Retina (tissue), 1 donor: ENCODE data around the gene EIF4G3.

Source experiments
- DNase-seq: peaks from one replicate; pipeline ENCODE4 v3.0.0-alpha.2; 2016

Gene EIF4G3

DNA sequence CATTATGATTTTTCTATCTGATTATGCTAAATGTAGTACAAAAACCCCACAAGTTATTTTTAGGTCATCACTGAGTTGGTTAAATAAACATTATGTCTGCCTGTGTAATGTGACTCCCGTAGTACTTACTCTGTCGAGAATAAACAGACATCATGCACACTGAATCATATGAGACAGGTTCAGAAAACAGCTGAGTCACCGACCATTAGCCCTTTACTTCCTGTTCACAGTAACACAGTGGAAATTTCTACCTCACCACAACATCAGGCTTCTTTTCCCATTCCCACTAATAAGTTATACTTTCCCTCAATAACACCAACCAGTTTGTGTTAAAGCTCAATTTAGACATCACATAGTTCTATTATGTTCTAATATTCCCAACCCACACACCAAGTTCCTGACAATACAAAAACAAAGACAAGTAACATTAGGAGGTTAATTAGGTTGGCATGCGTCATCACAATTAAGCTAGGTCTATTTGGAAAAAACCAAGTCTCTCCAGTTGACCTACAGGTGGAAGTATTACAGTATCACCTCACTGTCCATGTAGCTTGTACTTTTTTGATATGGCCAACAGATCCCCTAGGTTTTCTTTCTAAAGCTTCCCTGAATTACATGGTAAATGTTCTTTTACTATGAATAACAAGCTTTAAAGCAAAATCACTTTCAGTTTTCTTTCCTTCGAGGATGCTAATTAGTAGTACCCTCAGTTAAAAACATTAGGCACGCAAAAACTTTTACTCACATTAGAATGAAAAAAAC is 154.2 kb downstream of the EIF4G3 start:
- DNase-seq: no peak

DNA sequence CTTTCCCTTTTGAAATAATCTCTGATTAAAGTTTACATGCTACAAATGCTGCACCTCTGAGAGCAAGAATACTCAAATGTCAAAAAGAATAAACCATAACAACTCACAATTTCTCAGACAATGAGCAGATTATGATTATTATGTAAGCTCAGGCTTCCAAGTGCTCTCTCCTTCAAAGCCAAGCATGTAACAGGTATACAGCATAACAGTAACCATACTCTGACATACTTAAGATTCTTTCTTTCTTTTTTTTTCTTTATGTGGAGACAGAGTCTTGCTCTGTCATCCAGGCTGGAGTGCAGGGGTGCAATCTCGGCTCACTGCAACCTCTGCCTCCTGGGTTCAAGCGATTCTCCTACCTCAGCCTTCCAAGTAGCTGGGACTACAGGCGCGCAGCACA is 155.4 kb downstream of the EIF4G3 start:
- DNase-seq: no peak

DNA sequence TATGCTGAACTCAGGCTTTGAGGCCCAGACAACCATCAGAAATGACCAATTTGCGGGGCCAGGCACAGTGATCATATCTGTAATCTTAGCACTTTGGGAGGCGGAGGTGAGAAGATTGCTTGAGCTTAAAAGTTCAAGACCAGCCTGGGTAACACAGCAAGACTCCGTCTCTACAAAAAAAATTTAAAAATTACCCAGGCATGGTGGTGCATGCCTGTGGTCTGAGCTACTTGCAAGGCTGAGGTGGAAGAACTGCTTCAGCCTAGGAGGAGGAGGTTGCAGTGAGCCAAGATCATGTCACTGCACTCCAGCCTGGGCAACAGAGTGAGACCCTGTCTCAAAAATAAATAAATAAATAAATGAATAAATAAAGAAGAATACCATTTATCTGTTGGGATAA is 156.5 kb downstream of the EIF4G3 start:
- DNase-seq: no peak

DNA sequence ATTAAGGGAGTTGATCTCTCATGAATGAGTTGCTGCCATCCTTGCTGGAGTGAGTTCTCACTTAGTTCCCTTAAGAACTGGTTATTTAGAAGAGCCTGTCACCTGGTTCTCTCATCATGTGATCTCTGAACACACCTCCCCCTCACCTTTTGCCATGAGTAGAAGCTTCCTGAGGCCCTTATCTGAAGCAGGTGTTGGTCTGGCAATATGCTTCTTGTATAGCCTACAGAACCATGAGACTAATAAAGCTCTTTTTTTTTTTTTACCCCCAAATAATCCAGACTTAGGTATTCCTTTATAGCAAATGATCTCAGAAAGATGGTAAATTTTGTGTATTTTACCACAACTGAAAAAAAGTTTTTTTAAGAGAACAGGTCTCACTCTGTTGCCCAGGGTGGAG is 158.0 kb downstream of the EIF4G3 start:
- DNase-seq: no peak

- DNase-seq: no peak
These were observed 163.2 kb downstream of the EIF4G3 start for GRCh38 chr1:21013510-21013909.

DNA sequence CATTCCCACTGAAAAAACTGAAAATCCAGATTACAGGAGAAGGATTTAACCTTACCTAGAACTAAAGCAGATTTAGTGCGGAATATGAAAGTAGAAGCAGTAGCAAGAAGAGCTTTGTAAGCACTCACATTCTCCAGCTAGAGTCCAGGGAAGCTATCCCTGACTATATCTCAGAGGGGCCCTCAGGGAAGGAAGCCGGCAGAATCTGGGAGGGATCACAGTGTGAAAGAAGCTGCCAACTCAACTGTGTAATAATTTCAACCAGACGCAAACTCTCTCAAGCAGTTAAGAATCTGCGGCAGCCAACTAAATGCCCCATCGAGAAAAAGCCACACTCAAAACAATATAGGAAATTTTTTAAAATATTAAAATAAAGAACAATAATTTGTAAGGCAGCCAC is 163.8 kb downstream of the EIF4G3 start:
- peak; percentile 81 for DNase-seq

GRCh38 chr1:21007876-21008275 is 168.8 kb downstream of the EIF4G3 start:
- no peak for DNase-seq

- no peak for DNase-seq
These were observed 171.0 kb downstream of the EIF4G3 start for GRCh38 chr1:21005466-21006239.

DNA sequence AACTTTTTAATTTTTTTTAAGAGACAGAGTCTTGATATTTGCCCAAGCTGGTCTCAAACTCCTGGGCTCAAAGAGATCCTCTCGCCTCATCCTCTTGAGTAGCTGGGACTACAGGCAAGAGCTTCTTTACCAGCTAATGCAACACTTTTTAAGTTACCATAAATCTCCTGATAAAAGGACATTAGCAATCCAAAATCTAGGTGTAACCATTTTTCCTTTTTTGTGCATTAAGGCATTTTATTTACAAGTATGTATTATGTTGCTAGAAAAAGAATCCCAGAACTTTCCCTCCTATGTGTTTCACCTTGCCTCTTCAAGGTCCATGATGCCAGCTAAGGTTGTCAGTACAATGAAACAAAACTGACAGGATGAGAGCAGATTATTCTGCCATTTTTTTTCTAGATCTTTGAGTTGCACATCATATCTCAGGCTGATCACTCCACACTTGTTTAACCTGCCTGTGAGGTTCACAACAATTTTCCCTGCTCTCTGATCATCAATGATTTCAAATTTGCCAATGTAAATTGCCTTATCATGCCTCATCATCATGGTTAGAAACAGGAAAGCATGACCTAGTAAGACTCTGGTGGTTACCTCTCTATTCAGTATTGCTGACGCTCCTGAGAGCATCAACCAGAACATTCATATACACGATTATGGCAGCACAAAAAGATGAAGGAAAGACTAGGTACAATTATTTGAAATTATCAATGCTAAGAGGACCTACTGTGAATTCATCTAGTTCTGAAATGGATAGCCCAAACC is 173.2 kb downstream of the EIF4G3 start:
- DNase-seq: no peak

DNA sequence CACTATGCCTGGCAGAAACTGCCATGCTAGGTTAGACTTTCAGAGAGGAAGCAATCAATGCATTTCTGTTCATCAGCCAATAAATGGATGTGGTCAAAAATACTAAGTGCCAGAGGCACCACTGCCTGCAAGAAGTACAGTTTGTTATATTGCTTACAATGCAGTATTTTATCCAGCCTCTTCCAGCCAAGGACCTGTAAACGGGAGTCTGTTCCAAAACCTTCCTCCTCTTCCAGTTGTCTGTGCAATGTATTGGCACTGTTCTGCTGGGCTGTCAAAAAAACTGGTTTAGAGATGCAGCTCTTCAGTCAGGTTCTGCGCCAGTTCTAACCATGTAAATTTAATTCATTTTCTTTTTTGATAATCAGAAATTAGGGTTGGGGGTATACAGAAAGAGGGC is 175.7 kb downstream of the EIF4G3 start:
- no peak for DNase-seq

DNA sequence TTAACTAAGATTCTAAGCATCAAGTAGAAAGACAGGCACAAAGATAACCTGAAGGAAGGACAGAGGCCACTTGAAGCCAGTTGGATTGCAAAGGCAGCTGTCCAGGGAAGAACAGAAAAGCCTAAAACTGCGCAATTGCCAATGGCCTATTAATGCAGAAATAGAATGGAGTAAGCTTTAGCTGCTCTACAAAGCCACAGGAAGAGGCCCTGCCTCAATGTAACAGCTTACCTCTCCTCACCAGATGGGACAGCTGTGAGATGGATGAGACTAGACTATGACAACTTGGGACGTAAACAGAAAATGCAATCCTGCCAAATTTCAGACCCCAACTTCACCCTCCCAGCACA is 176.5 kb downstream of the EIF4G3 start:
- DNase-seq: no peak

- DNase-seq: no peak
These were observed 177.0 kb downstream of the EIF4G3 start for GRCh38 chr1:20999525-21000244.

DNA sequence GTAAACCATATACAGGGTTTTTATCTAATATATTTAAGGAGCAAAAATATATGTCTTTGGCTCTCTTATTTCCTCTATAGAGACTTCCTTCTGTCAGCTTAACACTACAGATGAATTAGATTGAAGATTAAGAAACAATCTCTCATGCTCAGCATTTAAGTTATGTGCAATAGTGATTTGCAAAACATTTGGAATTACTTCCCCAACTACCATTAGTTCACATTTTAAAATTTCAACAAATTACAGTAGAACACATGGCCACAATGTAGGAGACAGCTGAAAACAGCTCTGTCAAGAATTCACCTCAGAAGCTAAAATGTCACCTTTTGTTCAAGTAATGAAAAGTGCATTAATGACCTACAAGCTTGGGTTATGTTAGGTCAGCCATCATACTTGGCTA is 177.9 kb downstream of the EIF4G3 start:
- no peak for DNase-seq

DNA sequence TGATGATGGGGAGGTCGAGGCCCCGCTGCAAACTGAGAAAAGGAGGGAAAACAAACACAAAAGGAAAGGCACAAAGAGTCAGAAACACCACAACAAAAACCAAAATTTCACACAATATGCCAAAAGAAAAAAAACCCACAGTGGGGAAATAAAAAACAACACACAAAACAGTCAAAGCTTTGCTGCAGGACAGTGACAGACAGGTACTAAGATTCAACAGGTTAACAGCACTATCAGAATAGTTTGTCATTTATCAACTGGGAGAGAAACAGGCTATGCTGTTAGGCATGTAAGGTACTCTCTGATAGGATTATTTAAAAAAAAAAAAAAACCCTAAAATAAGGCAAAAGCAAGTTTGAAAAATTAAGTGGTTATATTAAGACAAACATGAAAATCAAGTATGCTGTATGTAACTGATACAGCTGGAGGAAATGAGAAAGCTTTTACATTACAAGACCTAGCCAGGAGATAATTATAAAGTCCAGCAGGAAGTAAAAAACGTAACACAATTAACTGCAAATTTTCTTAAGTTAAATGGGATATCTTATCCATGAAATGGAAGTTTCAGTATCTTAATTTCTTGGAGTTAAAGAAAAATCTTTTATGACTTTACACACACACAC is 179.0 kb downstream of the EIF4G3 start:
- no peak for DNase-seq

DNA sequence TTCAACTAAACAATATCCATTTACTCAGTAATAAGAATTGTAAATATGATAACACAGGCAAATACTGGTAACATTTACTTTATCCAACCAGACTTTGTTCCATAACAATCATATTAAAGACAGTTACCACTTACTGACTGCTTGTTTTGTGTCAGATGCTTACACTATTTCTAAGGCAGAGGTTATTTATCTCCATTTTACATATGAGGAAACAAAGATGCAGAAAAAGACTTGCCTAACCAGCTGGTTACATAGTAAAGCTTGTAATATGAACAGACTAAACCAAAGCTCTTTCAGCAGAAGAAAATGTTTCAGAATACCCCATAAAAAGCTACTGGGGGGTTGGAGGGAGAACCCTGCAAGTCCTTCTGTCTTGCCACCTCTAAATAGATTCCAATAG is 180.1 kb downstream of the EIF4G3 start:
- no peak for DNase-seq

- no peak for DNase-seq
These were observed 182.8 kb downstream of the EIF4G3 start for GRCh38 chr1:20993716-20994575.

GRCh38 chr1:20992322-20993056 is 184.2 kb downstream of the EIF4G3 start:
- DNase-seq: no peak

DNA sequence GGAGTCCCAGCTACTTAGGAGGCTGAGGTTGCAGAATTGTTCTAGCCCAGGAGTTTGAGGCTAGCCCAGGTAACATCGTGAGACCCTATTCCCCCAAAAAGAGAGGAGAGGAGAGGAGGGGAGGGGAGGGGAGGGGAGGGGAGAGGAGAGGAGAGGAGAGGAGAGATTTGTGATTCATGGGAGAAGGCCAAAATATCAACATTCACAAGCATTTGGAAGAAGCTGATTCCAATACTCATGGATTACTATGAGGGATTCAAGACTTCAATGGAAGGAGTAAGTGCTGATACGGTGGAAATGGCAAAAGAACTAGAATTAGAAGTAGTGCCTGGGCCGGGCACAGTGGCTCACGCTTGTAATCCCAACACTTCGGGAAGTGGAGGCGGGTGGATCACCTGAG is 187.8 kb downstream of the EIF4G3 start:
- DNase-seq: no peak

- DNase-seq: no peak
These were observed 188.6 kb downstream of the EIF4G3 start for GRCh38 chr1:20987831-20988825.
